Duodenal mucosa (tissue), 2 donors: ENCODE results near the gene PDRG1.
"Not testable (repeated sequence)": the region's sequence is repeated elsewhere in the genome, so short reads cannot be mapped to it uniquely, and the experiment has no call there.

Experiments used
- H3K27ac ChIP-seq: one replicate; pipeline ENCODE4 v1.7.0; 2013; ENCODE audit warnings: low read depth, low read length
- H3K27me3 ChIP-seq, 2 donors: one replicate each; pipeline ENCODE4 v1.7.0; 2013; ENCODE audit warnings: low read length in 2 of 2, control low read depth in 1 of 2; ENCODE audit not compliant: insufficient read depth in 2 of 2, control insufficient read depth in 1 of 2
- H3K36me3 ChIP-seq, 2 donors: one replicate each; pipeline ENCODE4 v1.7.0; 2013; ENCODE audit warnings: low read length in 2 of 2, control low read depth in 1 of 2; ENCODE audit not compliant: insufficient read depth in 2 of 2, control insufficient read depth in 1 of 2
- H3K4me1 ChIP-seq, 2 donors: one replicate each; pipeline ENCODE4 v1.7.0; 2013; ENCODE audit warnings: low read length in 2 of 2, control low read depth in 1 of 2; ENCODE audit not compliant: insufficient read depth in 2 of 2, control insufficient read depth in 1 of 2
- H3K4me3 ChIP-seq, 2 donors: one replicate each; pipeline ENCODE4 v1.7.0; 2013; ENCODE audit warnings: low read length in 2 of 2, low read depth in 1 of 2
- H3K9ac ChIP-seq, 2 donors: one replicate each; pipeline ENCODE4 v1.7.0; 2013; ENCODE audit warnings: low read length in 2 of 2, low read depth in 1 of 2
- H3K9me3 ChIP-seq, 2 donors: one replicate each; pipeline ENCODE4 v1.7.0; 2013; ENCODE audit warnings: low read length in 2 of 2, control low read depth in 1 of 2; ENCODE audit not compliant: control insufficient read depth in 1 of 2

PDRG1 gene

GRCh38 chr20:31930779-31931178, 21.1 kb downstream of the PDRG1 start:
- Histone ChIP-seq H3K9ac (no peak overlapping the region), H3K27me3 (peaks cover 0 to 3% of the 10 kb centered on the region in 2 donors), H3K4me3 (no peak overlapping the region), H3K27ac (no peak overlapping the region), H3K4me1 (no peaks in the 10 kb centered on the region), H3K9me3 (no peaks in the 10 kb centered on the region), H3K36me3 (no peaks in the 10 kb centered on the region)

- H3K27me3 ChIP-seq, H3K27ac ChIP-seq, H3K4me1 ChIP-seq, H3K36me3 ChIP-seq, H3K9me3 ChIP-seq, H3K9ac ChIP-seq, H3K4me3 ChIP-seq: not testable (repeated sequence)
These were observed 22.2 kb downstream of the PDRG1 start for GRCh38 chr20:31929631-31930030.

GRCh38 chr20:31927627-31928159, 24.2 kb downstream of the PDRG1 start:
- Histone ChIP-seq H3K36me3 (no peaks in the 10 kb centered on the region), H3K27me3 (peaks cover 0 to 3% of the 10 kb centered on the region in 2 donors), H3K27ac (no peak overlapping the region), H3K9me3 (no peaks in the 10 kb centered on the region), H3K9ac (no peak overlapping the region), H3K4me3 (no peak overlapping the region), H3K4me1 (no peaks in the 10 kb centered on the region)

GRCh38 chr20:31926493-31926892, 25.4 kb downstream of the PDRG1 start:
- Histone ChIP-seq H3K27ac (no peak overlapping the region), H3K4me3 (no peak overlapping the region), H3K36me3 (no peaks in the 10 kb centered on the region), H3K27me3 (peaks cover 0 to 3% of the 10 kb centered on the region in 2 donors), H3K9ac (no peak overlapping the region), H3K9me3 (no peaks in the 10 kb centered on the region), H3K4me1 (no peaks in the 10 kb centered on the region)

GRCh38 chr20:31925631-31926030, 26.2 kb downstream of the PDRG1 start:
- H3K27me3 ChIP-seq, result peaks cover 0 to 3% of the 10 kb centered on the region in 2 donors
- H3K36me3 ChIP-seq, result no peaks in the 10 kb centered on the region
- H3K4me1 ChIP-seq, result no peaks in the 10 kb centered on the region
- H3K9ac ChIP-seq, result no peak overlapping the region
- no peak overlapping the region for H3K4me3 ChIP-seq
- no peaks in the 10 kb centered on the region for H3K9me3 ChIP-seq
- no peak overlapping the region for H3K27ac ChIP-seq

GRCh38 chr20:31924561-31924960, 27.3 kb downstream of the PDRG1 start:
- Histone ChIP-seq H3K9me3 (no peaks in the 10 kb centered on the region), H3K4me1 (no peaks in the 10 kb centered on the region), H3K27me3 (peaks cover 0 to 3% of the 10 kb centered on the region in 2 donors)

GRCh38 chr20:31923388-31924331, 28.2 kb downstream of the PDRG1 start:
- H3K9me3 ChIP-seq, result no peaks in the 10 kb centered on the region
- no peak overlapping the region for H3K27ac ChIP-seq
- H3K36me3 ChIP-seq, result no peaks in the 10 kb centered on the region
- H3K4me3 ChIP-seq, result no peak overlapping the region
- no peak overlapping the region for H3K9ac ChIP-seq
- H3K4me1 ChIP-seq, result no peaks in the 10 kb centered on the region
- H3K27me3 ChIP-seq, result peaks cover 0 to under 1% of the 10 kb centered on the region in 2 donors

More at GRCh38 chr20:31924561-31924960, 27.3 kb downstream of the PDRG1 start:
- Histone ChIP-seq H3K4me3 (no peak overlapping the region), H3K27ac (no peak overlapping the region), H3K9ac (no peak overlapping the region), H3K36me3 (no peaks in the 10 kb centered on the region)

- Histone ChIP-seq H3K9me3 (no peaks in the 10 kb centered on the region), H3K4me3 (no peak overlapping the region), H3K4me1 (no peaks in the 10 kb centered on the region), H3K27me3 (no peaks in the 10 kb centered on the region), H3K27ac (no peak overlapping the region), H3K36me3 (no peaks in the 10 kb centered on the region), H3K9ac (no peak overlapping the region)
These were observed 29.3 kb downstream of the PDRG1 start for GRCh38 chr20:31922588-31922987.

GRCh38 chr20:31922181-31922580, 29.7 kb downstream of the PDRG1 start:
- Histone ChIP-seq H3K9me3 (no peaks in the 10 kb centered on the region), H3K27me3 (no peaks in the 10 kb centered on the region), H3K36me3 (no peaks in the 10 kb centered on the region), H3K4me3 (no peak overlapping the region), H3K9ac (no peak overlapping the region), H3K4me1 (no peaks in the 10 kb centered on the region), H3K27ac (no peak overlapping the region)

- not testable (repeated sequence) for H3K4me1 ChIP-seq, H3K9me3 ChIP-seq, H3K9ac ChIP-seq, H3K4me3 ChIP-seq, H3K27ac ChIP-seq, H3K36me3 ChIP-seq, H3K27me3 ChIP-seq
These were observed 30.4 kb downstream of the PDRG1 start for GRCh38 chr20:31921480-31921879.
